ENCODE data around the gene GTPBP4.
"Not testable (repeated sequence)": the region's sequence is repeated elsewhere in the genome, so short reads cannot be mapped to it uniquely, and the experiment has no call there.

Gene GTPBP4

DNA sequence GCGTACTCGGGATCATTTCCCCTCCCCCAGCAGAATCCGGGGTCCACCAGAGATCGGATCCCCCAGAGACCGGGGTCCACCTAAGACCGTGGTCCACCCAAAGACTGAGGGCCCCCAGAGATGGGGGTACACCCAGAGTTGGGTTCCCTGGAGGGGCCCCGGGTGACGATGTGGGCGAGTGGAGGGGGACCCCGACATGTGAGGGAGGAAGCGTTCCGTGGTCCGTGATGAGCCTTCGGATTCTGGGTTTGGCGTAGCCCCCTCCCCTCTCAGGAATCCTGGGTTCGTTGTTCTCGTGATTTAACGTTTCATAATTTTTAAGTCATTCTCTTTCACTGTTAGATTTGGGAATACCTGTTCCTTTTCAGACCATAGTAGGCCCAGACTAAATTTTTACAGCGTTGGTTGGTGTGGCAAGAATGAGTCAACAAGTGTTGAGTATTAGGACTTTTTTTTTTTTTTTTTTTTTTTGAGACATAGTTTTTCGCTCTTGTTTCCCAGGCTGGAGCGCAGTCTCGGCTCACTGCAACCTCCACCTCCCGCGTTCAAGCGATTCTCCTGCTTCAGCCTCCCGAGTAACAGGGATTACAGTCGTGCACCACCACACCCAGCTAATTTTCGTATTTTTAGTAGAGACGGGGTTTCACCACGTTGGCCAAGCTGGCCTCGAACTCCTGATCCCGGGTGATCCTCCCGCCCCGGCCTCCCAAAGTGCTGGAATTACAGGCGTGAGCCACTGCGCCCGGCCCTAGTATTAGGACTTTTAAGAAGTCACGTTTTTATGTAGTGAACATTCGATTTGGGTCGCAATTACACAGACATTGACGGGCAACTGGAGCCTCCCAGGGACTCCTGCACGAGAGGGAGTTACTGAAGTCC is 672 bp downstream of the GTPBP4 start:
- peak in 1 of 2 donors; percentile 25 for DNase-seq (ENCODE audit: low read depth in 2 of 2)

DNA sequence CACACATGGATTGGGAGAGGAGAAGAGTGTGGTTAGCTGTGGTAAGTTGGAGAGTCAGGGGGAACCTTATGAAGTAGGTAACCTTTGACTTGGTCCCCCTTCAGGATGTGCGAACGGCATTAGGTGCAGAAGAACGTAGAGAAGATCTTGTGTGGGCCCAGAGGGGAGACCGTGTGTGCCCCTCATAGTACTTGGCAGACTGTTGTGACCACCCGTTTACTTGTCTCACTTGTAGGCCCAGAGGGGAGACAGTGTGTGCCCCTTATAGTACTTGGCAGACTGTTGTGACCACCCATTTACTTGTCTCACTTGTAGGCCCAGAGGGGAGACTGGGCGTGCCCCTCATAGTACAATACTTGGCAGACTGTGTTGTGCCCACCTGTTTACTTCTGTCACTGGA is 2.6 kb downstream of the GTPBP4 start:
- no peak for DNase-seq (ENCODE audit: low read depth in 2 of 2)

DNA sequence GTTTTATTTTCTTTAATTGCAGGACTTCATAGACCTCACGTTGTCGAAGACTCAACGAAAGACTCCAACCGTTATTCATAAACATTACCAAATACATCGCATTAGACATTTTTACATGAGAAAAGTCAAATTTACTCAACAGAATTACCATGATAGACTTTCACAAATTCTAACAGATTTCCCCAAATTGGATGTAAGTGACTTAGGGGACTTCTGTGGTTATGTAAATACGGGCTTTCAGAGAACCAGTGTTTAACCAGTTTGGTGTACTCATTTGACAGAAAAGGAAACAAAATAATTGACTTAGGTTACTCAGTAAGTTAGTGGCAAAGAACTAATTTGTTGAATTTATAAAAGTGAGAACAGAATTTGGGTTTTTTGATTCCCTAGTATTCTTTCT is 4.2 kb downstream of the GTPBP4 start:
- no peak for DNase-seq (ENCODE audit: low read depth in 2 of 2)

DNA sequence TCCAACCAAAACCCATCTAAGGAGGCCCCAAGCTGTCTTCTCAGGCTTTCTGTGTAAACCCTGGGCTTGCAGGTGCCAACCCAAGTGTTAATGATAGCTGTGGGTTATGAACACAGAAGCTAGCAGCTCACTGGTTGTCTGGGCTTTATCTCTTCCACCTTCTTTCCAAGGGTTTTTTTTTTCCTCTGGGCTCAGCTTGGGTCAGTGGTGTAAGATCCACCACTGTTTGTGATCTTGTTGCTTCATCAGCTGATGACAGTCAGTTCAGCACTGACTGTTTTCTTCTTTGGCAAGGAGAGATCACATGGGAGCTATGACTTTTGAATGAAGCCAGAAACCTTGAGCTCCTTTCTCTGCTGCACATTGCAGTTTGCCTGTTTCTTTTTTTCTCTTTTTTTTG is 4.6 kb downstream of the GTPBP4 start:
- no peak for DNase-seq (ENCODE audit: low read depth in 2 of 2)

DNA sequence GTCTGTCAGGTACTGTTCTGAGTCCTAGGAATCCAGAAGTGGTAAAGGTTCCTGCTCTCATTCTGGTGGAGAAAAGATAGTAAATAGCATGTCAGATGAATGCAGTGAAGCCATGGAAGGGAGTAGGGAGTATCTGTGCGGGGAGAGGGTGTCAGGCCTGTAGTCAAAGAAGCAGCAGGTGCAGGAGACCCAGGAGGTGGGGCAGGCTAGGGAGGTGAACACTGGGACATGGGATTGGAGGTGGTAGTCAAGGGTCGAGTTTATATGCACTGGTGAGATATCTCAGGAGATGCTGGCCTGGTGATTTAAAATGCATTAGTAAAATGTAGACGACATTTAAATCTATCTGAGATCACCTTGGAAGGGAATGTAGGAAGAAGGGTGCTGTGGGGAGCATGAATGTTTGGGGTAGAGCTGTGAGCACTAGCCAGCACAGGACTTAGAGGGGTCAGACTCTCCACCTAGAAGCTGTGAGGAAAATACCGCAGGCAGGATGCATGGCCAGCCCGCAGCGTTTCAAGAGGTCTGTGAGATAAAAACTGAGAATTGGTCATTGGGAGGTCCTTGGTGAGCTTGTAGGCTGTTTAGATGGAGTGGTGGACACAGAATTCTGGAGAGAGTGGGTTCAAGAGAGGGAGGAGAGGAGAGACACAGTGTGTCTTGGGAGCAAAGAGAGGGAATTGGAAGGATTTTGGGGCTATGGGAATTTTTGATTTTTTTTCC is 6.8 kb downstream of the GTPBP4 start:
- no peak for DNase-seq (ENCODE audit: low read depth in 2 of 2)

DNA sequence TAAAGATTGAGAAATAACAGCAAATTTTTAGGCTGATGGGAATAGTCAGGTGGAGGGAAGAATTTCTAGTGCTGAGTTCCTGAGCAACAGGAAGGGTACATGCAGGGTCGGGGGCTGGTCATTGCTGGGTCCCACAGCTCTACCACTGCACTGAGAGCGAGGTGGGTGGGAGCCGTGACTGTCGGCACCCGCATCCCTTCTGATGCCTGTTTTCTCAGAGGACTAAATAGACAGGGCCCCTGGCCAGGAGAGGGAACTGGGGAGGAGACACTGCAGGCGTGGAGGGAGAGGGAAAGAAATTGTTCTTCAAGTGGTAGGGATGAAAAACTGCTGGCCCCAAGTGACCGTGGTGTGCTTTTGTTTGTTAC is 7.3 kb downstream of the GTPBP4 start:
- no peak for DNase-seq (ENCODE audit: low read depth in 2 of 2)

DNA sequence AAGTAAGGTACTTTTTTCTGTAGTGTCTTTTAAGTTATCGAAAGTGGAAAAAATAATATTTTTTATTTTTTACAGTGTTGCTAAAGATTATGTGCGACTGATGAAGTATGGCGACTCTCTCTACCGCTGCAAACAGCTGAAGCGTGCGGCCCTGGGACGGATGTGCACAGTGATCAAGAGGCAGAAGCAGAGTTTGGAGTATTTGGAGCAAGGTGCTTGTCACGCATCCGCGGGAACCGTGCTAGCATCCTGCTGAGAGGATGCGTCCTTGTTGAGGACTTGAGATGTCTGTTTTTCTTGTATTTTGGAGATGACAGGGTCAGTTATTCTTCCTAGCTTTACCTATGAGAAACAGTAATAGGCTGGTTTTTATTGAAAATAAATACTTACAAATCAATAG is 7.8 kb downstream of the GTPBP4 start:
- no peak for DNase-seq (ENCODE audit: low read depth in 2 of 2)

DNA sequence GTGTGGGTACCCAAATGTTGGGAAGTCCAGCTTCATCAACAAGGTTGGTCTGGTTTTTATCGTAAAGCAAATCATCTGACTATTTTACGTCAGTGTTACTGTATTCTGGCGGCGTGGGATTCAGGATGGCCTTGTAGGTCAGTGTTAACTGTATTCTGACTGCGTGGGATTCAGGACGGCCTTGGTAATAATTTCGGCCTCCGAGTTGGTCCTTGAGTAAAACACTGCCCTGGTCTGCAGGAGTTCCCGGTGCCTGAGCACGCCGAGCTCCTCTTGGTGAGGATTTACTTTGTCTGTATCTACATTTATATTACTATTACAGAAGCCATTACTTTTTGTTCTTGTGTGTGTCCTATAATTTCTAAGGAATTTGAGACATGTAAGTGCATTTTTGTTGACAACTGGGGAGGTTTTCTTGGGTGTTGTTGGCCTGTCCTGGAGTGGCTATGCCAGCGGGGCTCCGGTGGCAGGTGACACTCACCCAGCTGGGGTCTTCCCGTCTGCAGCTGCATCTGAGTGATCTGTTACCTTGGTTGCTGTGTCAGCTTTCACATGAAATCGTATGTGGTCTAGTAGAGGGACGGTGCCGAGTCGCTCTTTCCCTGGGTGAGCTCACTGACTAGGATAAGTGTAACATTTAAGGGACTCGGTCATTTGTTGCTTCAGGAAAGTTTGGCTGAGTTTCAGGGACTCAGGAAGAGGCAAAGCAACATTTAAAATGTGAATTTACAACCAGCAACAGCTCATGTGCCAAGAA is 9.2 kb downstream of the GTPBP4 start:
- no peak for DNase-seq (ENCODE audit: low read depth in 2 of 2)

DNA sequence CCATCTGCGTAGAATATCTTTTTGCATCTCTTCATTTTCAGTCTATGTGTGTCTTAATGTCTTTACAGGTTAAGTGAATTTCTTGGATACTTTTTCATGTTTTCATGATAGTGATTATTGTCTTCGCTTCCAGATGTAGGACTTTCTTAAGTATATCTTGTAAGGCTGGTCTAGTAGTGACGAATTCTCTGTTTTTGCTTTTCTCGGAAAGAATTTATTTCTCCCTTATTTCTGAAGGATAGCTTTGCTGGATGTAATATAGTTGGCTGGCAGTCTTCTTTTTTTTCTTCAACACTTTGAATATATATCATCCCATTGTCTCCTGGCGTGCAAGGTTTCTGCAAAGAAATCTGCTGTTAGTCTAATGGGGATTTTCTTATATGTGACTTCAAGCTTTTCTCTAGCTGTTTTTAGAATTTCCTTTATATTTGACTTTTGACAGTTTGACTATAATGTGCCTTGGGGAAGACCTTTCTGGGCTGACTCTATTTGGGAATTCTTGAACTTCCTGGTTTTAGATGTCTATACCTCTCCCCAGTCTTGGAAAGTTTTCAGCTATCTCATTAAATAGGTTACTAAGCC is 14.3 kb downstream of the GTPBP4 start:
- no peak for DNase-seq (ENCODE audit: low read depth in 2 of 2)

DNA sequence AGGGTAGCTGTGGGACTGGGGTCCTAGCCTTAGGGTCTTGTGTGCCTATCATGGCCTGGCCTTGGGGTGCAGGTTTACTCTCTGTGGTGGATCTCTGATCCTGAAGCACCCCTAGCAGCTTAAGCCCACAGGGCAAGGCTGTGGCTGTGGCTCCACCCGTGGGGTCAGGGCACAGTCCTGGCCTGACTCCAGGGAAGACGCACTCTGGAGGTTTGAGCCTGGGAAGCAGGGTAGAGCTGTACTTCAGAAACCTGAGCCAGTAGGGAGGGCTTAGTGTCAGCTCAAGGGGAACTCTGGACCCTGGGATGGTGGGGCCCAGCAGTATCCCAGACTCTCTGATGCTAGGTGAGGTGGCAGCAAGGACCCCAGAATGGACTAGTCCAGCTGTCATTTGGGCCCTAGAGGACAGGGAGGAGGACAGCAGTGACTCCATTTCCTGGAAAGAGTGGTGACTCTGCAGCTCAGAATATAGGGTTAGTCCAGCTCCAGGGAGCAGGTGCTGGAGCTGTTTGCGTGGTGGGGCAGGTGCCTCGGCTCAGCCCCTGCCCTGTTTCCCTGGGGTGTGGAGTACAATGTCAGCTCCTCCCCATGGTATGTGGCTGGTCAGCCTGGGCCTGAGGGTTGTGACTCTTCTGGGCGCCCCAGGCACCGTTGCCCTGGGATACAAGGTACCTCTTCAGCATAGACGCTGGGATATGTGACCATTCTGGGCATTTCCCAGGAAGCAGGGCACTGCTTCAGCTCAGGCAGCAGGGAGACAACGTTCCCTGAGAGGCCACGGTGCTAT is 15.8 kb downstream of the GTPBP4 start:
- DNase-seq (ENCODE audit: low read depth in 2 of 2) = no peak

DNA sequence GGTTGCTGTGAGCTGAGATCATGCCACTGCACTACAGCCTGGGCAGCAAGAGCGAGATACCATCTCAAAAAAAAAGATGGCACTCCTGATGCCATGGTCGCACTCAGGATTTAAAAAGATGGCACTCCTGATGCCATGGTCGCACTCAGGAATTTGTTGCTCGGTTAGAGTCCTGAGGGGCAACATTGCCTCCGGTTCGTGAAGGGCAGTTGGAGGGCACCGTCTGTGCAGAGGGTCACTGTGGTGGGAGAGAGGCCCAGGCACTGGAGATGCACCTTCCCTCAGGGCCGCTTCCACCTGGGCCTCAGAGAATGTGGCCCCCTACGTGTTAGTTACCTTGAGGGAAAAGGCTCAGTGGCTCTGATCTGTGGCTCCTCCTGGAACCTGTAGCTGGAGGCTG is 18.3 kb downstream of the GTPBP4 start:
- no peak for DNase-seq (ENCODE audit: low read depth in 2 of 2)

DNA sequence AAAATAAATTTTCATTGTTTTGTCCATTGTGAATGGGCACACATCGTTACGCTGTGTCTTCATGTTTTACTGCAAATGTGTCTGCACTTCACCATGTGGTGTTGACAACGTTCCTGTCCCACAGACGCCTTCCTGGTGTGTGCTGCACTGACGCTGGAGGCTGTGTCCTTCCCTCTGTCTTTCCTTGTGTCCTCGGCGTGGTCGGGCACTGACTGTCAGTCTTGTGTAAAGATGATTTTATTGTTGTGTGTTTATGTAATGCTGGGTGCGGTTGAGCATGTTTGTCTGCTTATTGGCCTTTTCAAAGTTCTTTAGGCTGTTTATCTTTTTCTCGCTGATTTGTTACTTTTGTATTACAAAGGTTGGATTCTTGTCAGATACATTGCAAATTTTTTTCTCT is 19.3 kb downstream of the GTPBP4 start:
- no peak for DNase-seq (ENCODE audit: low read depth in 2 of 2)

DNA sequence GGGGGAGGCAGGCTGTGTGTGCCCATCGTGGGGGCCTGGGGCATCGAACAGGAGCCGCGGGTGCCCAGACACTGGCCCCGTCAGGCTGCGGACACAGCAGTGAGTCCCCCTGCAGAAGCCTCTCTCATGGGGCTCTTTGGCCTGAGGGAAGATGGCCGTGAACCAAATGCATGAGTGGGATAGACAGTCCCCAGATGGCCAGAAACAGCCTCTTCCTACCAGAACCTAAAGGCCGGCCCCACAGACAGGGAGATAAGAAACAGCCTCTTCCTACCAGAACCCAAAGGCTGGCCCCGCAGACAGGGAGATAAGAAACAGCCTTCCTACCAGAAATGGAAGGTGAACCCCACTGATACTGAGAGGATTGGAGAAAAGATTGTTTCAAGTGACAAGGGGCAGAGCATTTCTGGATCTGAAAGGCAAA is 20.8 kb downstream of the GTPBP4 start:
- DNase-seq (ENCODE audit: low read depth in 2 of 2) = no peak

DNA sequence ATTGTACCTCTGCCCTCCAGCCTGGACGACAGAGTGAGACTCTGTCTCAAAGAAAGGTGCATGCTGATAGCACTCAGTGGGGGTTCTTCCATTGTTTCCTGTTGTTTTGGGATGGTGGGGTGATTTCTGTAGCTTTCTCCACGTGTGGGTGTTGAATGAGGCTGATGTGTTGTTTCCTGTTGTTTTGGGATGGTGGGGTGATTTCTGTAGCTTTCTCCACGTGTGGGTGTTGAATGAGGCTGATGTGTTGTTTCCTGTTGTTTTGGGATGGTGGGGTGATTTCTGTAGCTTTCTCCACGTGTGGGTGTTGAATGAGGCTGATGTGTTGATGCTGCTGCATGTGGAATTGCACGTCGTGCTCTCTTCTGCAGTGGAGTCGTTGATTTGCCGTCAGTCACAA is 21.7 kb downstream of the GTPBP4 start:
- DNase-seq (ENCODE audit: low read depth in 2 of 2) = not testable (repeated sequence)

DNA sequence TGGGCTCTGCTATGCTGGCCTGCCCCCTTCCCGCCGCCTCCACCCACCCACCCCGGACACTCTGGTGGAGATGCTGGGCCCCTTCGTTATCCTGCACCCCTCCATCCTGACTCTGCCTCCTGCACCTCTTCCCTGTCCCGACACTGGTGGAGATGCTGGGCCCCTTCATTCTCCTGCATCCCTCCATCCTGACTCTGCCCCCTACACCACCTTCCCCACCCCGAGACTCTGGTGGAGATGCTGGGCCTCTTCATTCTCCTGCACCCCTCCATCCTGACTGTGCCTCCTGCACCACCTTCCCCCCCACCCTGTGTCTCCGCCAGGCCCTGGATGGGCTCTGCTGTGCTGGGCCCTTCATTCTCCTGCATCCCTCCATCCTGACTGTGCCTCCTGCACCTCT is 22.5 kb downstream of the GTPBP4 start:
- no peak for DNase-seq (ENCODE audit: low read depth in 2 of 2)

DNA sequence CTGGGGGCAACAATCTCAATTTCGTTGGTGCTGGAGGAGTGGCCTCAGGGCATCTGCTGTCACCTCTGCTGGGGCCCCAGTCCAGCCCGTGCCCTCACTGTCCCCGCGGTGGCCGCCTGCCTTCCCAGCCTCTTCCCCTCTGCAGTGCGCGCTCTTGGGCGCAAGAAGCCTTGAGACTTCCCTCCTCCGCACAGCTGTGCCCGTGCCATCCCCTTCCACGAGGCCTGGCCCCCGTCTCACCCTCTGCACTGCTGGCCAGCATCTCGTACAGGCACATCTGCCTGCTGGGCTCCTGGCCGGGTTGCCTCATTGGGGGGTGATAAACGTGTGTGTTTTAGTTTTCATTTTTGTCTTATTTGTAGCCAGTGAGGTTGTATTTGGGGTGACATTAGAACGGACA is 23.5 kb downstream of the GTPBP4 start:
- DNase-seq (ENCODE audit: low read depth in 2 of 2) = no peak

DNA sequence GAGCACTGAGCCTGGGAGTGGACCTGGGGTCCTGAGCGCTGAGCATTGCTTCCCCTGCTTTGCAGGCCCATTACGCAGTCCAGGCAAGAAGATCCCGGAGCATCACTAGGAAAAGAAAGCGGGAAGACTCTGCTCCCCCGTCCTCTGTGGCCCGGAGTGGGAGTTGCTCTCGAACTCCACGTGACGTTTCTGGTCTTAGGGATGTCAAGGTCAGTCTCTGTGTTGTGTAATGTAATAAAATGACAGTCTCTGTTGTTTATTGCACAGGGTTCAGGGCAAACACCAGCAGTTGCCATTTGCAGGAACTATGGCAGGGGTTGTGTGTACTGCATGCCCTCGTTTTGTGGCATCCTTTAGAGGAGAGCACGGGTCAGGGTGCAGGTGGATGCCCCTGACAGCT is 27.5 kb downstream of the GTPBP4 start:
- no peak for DNase-seq (ENCODE audit: low read depth in 2 of 2)

DNA sequence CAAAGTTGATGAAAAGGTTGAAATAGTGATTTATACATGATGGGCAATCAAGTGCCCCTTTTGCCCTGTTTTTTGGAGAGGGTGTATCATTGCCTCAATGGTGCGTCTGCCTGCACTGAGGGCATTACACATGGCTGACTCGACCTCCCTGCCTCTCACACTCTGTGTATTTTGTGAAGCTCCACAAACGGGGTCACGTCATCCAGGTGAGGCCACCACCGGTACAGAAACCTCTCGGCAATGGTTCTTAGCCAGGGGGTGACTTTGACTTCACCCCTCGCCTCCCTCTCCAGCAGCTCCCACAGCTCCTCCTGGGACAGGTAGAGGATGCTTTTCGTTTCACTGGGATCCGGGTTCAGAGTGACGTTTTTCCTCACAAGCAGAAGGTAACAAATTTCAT is 31.1 kb downstream of the GTPBP4 start:
- DNase-seq (ENCODE audit: low read depth in 2 of 2) = no peak

DNA sequence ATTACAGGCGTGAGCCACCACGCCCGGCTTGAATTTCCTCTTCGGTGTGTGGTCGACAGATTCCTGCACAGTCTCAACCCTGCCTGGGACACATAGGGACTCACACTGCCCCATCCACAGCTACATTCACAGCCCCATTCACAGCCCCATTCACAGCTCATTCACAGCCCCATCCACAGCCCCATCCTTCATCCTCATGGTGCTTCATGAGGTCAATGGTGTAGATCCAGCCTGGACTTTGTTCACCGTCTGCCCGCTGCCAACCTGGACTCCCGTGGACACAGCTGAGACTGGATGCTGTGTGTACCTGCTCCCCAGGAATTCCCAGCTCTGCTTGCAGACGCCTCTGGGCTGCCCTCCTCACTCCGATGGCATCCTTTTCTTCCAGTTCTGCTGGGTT is 32.2 kb downstream of the GTPBP4 start:
- no peak for DNase-seq (ENCODE audit: low read depth in 2 of 2)

DNA sequence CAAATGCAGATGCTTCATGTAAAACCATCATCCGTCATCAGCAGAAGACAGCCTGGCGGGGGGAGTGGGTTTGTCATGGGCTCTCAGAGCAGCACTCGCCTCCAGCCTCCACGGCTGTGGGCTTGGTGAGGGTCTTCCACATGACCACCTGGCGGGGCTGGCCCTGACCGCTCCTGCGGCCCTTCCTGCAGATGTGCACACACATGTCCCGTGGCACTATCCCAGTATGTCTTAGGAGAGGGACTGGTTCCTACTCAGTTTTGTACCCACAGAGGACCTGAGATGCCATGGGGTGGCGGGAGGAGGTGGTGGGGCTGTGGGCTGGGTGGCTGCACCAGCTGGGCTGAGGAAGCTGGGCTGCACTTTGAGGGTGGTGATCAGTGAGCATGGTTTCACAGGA is 32.7 kb downstream of the GTPBP4 start:
- no peak for DNase-seq (ENCODE audit: low read depth in 2 of 2)

DNA sequence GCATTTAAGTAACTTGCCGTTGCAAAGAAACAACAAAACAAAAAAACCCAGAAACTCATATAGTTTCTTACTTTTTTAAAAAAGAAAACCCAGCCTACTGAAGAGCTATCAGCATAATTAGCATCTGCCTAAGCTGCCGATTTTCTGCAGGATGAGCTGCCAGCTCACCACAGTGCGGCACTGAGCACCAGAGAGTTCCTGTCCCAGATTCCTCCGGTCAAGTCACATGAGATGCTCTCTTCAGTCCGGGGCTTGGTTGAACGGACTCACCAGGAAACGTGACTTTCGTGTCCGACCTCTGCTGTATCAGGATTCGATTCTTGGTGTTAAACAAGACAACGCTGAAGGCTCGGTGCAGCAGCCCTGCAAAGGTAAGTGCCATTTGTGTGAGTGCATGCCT is 34.2 kb downstream of the GTPBP4 start:
- no peak for DNase-seq (ENCODE audit: low read depth in 2 of 2)
